ENCODE data around the gene IGHMBP2.

The IGHMBP2 gene

GRCh38 chr11:68965901-68966853 lies 62.5 kb downstream of the IGHMBP2 start:
- TF ChIP-seq, protein P1, sequence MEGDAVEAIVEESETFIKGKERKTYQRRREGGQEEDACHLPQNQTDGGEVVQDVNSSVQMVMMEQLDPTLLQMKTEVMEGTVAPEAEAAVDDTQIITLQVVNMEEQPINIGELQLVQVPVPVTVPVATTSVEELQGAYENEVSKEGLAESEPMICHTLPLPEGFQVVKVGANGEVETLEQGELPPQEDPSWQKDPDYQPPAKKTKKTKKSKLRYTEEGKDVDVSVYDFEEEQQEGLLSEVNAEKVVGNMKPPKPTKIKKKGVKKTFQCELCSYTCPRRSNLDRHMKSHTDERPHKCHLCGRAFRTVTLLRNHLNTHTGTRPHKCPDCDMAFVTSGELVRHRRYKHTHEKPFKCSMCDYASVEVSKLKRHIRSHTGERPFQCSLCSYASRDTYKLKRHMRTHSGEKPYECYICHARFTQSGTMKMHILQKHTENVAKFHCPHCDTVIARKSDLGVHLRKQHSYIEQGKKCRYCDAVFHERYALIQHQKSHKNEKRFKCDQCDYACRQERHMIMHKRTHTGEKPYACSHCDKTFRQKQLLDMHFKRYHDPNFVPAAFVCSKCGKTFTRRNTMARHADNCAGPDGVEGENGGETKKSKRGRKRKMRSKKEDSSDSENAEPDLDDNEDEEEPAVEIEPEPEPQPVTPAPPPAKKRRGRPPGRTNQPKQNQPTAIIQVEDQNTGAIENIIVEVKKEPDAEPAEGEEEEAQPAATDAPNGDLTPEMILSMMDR (IDR thresholded peaks at IDR 0.05) = no peak

- TF ChIP-seq, protein P1 (IDR thresholded peaks at IDR 0.05) = no peak
Measured at GRCh38 chr11:68966894-68967780, 63.4 kb downstream of the IGHMBP2 start.

DNA sequence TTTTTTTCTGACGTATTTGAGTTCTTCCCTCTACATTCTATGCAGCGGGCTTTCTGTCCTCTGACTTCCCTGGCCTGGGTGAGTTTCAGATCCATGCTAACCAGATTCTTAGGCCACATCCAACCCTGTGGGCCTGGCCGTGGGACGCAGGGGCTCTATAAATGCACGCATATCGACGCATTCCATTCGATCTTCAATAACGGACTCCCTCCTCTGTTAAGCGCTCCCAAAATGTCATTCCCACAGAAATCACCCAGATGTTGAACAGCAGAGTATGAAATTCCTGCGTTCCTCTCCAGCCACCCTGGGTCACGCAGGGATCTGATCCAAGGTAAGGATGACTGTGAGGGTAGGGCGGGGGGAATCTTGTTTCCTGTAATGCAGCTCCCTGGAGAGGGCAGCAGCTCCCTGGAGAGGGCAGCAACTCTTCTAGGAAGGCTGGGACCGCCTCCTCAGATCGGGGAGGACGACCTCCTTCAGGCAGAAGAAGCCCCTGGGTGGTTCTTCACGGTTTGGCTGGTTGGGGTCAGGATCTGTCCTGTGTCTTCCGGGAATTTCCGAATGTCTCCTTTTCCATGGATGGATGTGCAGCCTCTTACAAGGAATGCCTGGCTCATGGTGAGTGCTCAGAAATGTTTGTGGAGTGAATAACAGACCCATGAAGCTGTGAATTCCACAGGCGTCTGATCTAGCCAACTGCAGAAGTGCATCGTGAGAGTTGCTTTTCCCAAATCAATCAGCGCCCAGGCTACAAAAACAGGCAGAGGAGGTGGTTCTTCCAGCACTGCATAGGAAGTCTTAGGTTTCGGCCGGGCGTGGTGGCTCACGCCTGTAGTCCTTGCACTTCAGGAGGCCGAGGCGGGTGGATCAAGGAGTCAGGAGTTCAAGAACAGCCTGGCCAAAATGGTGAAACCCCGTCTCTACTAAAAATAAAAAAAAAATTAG lies 64.9 kb downstream of the IGHMBP2 start:
- TF ChIP-seq, protein P1 (IDR thresholded peaks at IDR 0.05) = no peak

DNA sequence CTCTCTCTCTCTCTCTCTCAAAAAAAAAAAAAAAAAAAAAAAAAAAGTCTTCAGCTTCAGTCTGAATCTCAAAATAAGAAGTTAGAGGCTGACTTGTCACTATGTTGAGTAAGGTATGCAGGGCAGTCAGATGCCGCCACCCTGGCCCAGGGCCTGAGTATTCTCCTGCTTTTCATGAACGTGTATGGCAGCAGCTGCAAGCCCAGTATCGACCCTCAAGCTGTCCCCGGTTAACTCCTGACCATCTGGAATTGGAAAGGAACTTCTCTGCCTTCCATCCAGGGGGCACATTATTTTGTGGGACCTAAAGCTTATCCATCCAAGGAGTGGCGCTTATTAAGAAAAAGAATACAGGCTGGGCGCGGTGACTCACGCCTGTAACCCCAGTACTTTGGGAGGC lies 65.7 kb downstream of the IGHMBP2 start:
- TF ChIP-seq, protein P1 (IDR thresholded peaks at IDR 0.05) = no peak

- TF ChIP-seq, protein P1 (IDR thresholded peaks at IDR 0.05) = no peak
Measured at GRCh38 chr11:68970921-68971636, 67.4 kb downstream of the IGHMBP2 start.

DNA sequence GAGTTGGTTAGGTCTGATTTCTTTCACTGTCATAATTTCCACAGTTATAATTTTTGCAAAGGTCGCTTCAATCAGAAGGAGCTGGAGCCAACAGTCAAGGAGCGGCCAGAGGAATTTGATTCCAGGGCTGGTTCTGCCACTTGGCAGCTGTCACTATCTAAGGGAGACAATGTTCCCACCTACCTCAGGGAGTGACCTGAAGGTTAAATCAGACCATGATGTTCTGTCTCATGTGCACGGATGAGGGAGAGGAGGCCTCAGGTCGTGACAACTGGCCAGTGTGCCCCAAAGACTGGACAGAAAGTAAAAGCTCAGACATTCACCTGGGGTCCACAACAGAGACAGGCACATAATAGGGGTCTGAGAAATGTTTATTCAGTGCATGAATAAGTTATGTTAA lies 69.5 kb downstream of the IGHMBP2 start:
- TF ChIP-seq, protein P1 (IDR thresholded peaks at IDR 0.05) = no peak
